ENCODE measurements around the gene PTBP1. TPM values are rescaled to one million over a fixed set of nuclear protein-coding genes. Genes with fewer than 3 reads are reported as not detected.

The PTBP1 gene
- total RNA-seq, 1 donor from 2014 or later: 237 TPM

GRCh38 chr19:821231-821824 lies 24.1 kb downstream of the PTBP1 start:
- peak overlapping the region; percentile 99 for H3K4me3 ChIP-seq
- no peaks in the 10 kb centered on the region for H3K9me3 ChIP-seq (ENCODE audit: low read depth)

GRCh38 chr19:821825-822503 lies 24.7 kb downstream of the PTBP1 start, which contains the start of gene PLPPR3:
PLPPR3 (minus strand) TSS chr19:821955; CDS start chr19:821559, 396 bp downstream.
- Histone ChIP-seq H3F3A (ENCODE audit: low read depth) (peaks cover 23% of the 10 kb centered on the region), H3K9ac (peak within 1 kb of the TSS; percentile 59), H3K27me3 (no peaks in the 10 kb centered on the region), H2AFZ (replicated peaks) (peak within 1 kb of the TSS; percentile 50), H3K9me3 (ENCODE audit: low read depth) (no peaks in the 10 kb centered on the region), H3K27ac (no peak within 1 kb of the TSS), H3K4me2 (peak within 1 kb of the TSS; percentile 93), H3K36me3 (no peaks in the 10 kb centered on the region), H3K4me3 (peak within 1 kb of the TSS; percentile 99), H3K79me2 (ENCODE audit: low read depth) (peaks cover 43% of the 10 kb centered on the region), H4K20me1 (ENCODE audit: low read depth) (peaks cover 26% of the 10 kb centered on the region), H3K4me1 (peaks cover 16% of the 10 kb centered on the region)
- Mint-ChIP-seq H3K4me1 (peaks cover 16% of the 10 kb centered on the region), H3K4me3 (peak within 1 kb of the TSS; percentile 87), H3K9me3 (no peaks in the 10 kb centered on the region), H3K27me3 (ENCODE audit: insufficient read depth, low read depth) (peaks cover 9% of the 10 kb centered on the region), H3K36me3 (peaks cover 2% of the 10 kb centered on the region), H3K27ac (peak within 1 kb of the TSS; percentile 42)
- DNase-seq (ENCODE audit: low spot score): peak; percentile 92
- TF ChIP-seq EZH2 (IDR thresholded peaks at IDR 0.05): no peak
- TF ChIP-seq, protein P1, sequence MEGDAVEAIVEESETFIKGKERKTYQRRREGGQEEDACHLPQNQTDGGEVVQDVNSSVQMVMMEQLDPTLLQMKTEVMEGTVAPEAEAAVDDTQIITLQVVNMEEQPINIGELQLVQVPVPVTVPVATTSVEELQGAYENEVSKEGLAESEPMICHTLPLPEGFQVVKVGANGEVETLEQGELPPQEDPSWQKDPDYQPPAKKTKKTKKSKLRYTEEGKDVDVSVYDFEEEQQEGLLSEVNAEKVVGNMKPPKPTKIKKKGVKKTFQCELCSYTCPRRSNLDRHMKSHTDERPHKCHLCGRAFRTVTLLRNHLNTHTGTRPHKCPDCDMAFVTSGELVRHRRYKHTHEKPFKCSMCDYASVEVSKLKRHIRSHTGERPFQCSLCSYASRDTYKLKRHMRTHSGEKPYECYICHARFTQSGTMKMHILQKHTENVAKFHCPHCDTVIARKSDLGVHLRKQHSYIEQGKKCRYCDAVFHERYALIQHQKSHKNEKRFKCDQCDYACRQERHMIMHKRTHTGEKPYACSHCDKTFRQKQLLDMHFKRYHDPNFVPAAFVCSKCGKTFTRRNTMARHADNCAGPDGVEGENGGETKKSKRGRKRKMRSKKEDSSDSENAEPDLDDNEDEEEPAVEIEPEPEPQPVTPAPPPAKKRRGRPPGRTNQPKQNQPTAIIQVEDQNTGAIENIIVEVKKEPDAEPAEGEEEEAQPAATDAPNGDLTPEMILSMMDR (IDR thresholded peaks at IDR 0.05): no peak
- TF ChIP-seq EZH2phosphoT487 (IDR thresholded peaks at IDR 0.05): no peak

More at GRCh38 chr19:821231-821824, 24.1 kb downstream of the PTBP1 start:
- Mint-ChIP-seq H3K36me3 (peaks cover 6% of the 10 kb centered on the region), H3K4me3 (peak overlapping the region; percentile 87), H3K9me3 (no peaks in the 10 kb centered on the region), H3K4me1 (peaks cover 16% of the 10 kb centered on the region), H3K27me3 (ENCODE audit: insufficient read depth, low read depth) (peaks cover 12% of the 10 kb centered on the region), H3K27ac (no peak overlapping the region)
- Histone ChIP-seq H3K9ac (peak overlapping the region; percentile 59), H3K27me3 (no peaks in the 10 kb centered on the region), H3K4me2 (peak overlapping the region; percentile 93), H2AFZ (replicated peaks) (peak overlapping the region; percentile 50), H3K4me1 (peaks cover 16% of the 10 kb centered on the region), H3K27ac (no peak overlapping the region), H4K20me1 (ENCODE audit: low read depth) (peaks cover 30% of the 10 kb centered on the region), H3K36me3 (no peaks in the 10 kb centered on the region), H3K79me2 (ENCODE audit: low read depth) (peaks cover 50% of the 10 kb centered on the region), H3F3A (ENCODE audit: low read depth) (peaks cover 23% of the 10 kb centered on the region)
- DNase-seq (ENCODE audit: low spot score): peak; percentile 63
- TF ChIP-seq, protein P1 (IDR thresholded peaks at IDR 0.05): no peak
- TF ChIP-seq EZH2 (IDR thresholded peaks at IDR 0.05): no peak

DNA sequence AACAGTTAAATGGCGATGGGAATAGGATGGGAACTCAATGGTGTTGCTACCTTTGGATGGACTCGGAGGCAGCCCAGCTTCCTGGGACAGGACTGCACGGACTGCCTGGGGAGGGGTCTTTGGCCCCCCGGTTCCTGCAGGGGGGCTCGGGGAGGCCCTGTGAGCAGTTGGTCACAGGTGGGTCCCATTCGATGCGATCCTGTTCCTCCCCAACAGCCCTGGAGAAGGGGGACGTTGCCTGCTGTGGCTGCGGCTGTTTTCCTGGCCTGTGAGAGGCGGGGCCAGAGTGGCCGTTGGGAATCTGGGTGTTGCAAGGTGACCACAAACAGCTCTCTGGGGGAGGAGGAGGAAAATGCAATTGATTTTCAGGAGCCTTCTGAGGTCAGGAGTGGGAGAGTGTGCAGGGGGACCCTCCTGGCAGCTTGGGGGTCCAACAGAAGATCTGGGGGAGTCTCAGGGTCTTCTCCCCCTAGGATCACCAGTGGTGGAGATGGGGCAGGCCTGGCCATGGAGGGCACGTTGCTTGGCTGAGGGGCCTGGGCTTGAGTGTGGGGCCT lies 26.4 kb downstream of the PTBP1 start:
- Histone ChIP-seq H3K4me1 (peaks cover 16% of the 10 kb centered on the region), H3K27ac (no peak overlapping the region), H3K4me2 (peak overlapping the region; percentile 43), H3K79me2 (ENCODE audit: low read depth) (peaks cover 31% of the 10 kb centered on the region), H3K9ac (no peak overlapping the region), H3K27me3 (no peaks in the 10 kb centered on the region), H2AFZ (replicated peaks) (peak overlapping the region; percentile 26), H4K20me1 (ENCODE audit: low read depth) (peaks cover 17% of the 10 kb centered on the region), H3K36me3 (no peaks in the 10 kb centered on the region), H3K9me3 (ENCODE audit: low read depth) (no peaks in the 10 kb centered on the region), H3F3A (ENCODE audit: low read depth) (peaks cover 23% of the 10 kb centered on the region), H3K4me3 (no peak overlapping the region)
- H3K4me3 Mint-ChIP-seq: peak overlapping the region; percentile 83
- H3K4me1 Mint-ChIP-seq: peaks cover 16% of the 10 kb centered on the region
- no peaks in the 10 kb centered on the region for H3K9me3 Mint-ChIP-seq
- peak overlapping the region; percentile 78 for H3K27ac Mint-ChIP-seq
- H3K36me3 Mint-ChIP-seq: no peaks in the 10 kb centered on the region
- peak; percentile 45 for DNase-seq (ENCODE audit: low spot score)
- H3K27me3 Mint-ChIP-seq (ENCODE audit: insufficient read depth, low read depth): peaks cover 9% of the 10 kb centered on the region
- TF ChIP-seq, protein P1 (IDR thresholded peaks at IDR 0.05): no peak
- TF ChIP-seq EZH2 (IDR thresholded peaks at IDR 0.05) (no peak), EZH2phosphoT487 (IDR thresholded peaks at IDR 0.05) (no peak)

Data from neural progenitor cell (in vitro differentiated cells).